Loucy (cell line): ENCODE measurements around the gene CDK11A.
A peak's percentile ranks its signal among the peaks of the same experiment; 100 is the strongest.
"Not testable (repeated sequence)": the region's sequence is repeated elsewhere in the genome, so short reads cannot be mapped to it uniquely, and the experiment has no call there.

Experiments used
- H2AFZ ChIP-seq: fragments of 200-600 bp; sonication (generic); 2 replicates; pipeline ENCODE4 v1.6.0; 2016; ENCODE audit warnings: antibody characterized with exemption, mild to moderate bottlenecking, low read length, moderate library complexity
- H3F3A ChIP-seq: fragments of 200-600 bp; 2 replicates; pipeline ENCODE4 v1.6.0; 2016; ENCODE audit warnings: antibody characterized with exemption, low read depth, mild to moderate bottlenecking
- H3K27me3 ChIP-seq: fragments of 200-600 bp; sonication (generic); 2 replicates; pipeline ENCODE4 v1.6.1; 2014; ENCODE audit warnings: low read length, mild to moderate bottlenecking; ENCODE audit not compliant: insufficient read depth, poor library complexity, severe bottlenecking
- H3K36me3 ChIP-seq: fragments of 200-600 bp; sonication (generic); 2 replicates; pipeline ENCODE4 v1.6.1; 2016; ENCODE audit warnings: low read length; ENCODE audit not compliant: insufficient read depth
- H3K4me1 ChIP-seq: fragments of 200-600 bp; sonication (generic); 2 replicates; pipeline ENCODE4 v1.5.1; 2014; ENCODE audit warnings: low read length, mild to moderate bottlenecking; ENCODE audit not compliant: insufficient read depth, poor library complexity, severe bottlenecking
- H3K4me2 ChIP-seq: fragments of 200-600 bp; sonication (generic); 2 replicates; pipeline ENCODE4 v1.6.0; 2014; ENCODE audit warnings: antibody characterized with exemption, low read length, low read depth, mild to moderate bottlenecking; ENCODE audit not compliant: poor library complexity, severe bottlenecking
- H3K4me3 ChIP-seq: fragments of 200-600 bp; sonication (generic); 2 replicates; pipeline ENCODE4 v1.5.1; 2014; ENCODE audit warnings: low read length, mild to moderate bottlenecking, mixed read lengths; ENCODE audit not compliant: poor library complexity, severe bottlenecking
- H3K79me2 ChIP-seq: fragments of 200-600 bp; sonication (generic); 2 replicates; pipeline ENCODE4 v1.6.1; 2014; ENCODE audit warnings: low read length; ENCODE audit not compliant: insufficient read depth
- H3K9ac ChIP-seq: fragments of 200-600 bp; sonication (generic); 2 replicates; pipeline ENCODE4 v1.6.0; 2014; ENCODE audit warnings: mild to moderate bottlenecking, low read depth, low read length, moderate library complexity; ENCODE audit not compliant: poor library complexity, severe bottlenecking
- H3K9me2 ChIP-seq: fragments of 200-600 bp; sonication (generic); replicated peaks from 2 replicates; pipeline ENCODE4 v1.6.1; 2016; ENCODE audit warnings: low read depth, low read length, mixed read lengths
- H3K9me3 ChIP-seq: fragments of 200-600 bp; sonication (generic); 2 replicates; pipeline ENCODE4 v1.6.1; 2014; ENCODE audit warnings: mild to moderate bottlenecking, antibody characterized with exemption, low read length, low read depth; ENCODE audit not compliant: insufficient read depth
- H4K20me1 ChIP-seq: fragments of 200-600 bp; sonication (generic); 2 replicates; pipeline ENCODE4 v1.6.0; 2014; ENCODE audit warnings: antibody characterized with exemption, low read length, mild to moderate bottlenecking; ENCODE audit not compliant: insufficient read depth, poor library complexity, severe bottlenecking
- TF ChIP-seq, protein P1 (sequence below): fragments of 200-600 bp; sonication (generic); conservative IDR thresholded peaks from 2 replicates; pipeline ENCODE4 v1.5.1; 2014; ENCODE audit warnings: mild to moderate bottlenecking, antibody characterized with exemption, low read length

Gene CDK11A

GRCh38 chr1:1658583-1659549 is 65.3 kb downstream of the CDK11A start, which contains the start of gene CDK11B:
Gene CDK11B, minus strand, starts transcription at chr1:1659004. Its CDS starts 1,519 bp downstream, at chr1:1657485.
- TF ChIP-seq, protein P1, sequence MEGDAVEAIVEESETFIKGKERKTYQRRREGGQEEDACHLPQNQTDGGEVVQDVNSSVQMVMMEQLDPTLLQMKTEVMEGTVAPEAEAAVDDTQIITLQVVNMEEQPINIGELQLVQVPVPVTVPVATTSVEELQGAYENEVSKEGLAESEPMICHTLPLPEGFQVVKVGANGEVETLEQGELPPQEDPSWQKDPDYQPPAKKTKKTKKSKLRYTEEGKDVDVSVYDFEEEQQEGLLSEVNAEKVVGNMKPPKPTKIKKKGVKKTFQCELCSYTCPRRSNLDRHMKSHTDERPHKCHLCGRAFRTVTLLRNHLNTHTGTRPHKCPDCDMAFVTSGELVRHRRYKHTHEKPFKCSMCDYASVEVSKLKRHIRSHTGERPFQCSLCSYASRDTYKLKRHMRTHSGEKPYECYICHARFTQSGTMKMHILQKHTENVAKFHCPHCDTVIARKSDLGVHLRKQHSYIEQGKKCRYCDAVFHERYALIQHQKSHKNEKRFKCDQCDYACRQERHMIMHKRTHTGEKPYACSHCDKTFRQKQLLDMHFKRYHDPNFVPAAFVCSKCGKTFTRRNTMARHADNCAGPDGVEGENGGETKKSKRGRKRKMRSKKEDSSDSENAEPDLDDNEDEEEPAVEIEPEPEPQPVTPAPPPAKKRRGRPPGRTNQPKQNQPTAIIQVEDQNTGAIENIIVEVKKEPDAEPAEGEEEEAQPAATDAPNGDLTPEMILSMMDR, result 0 out of 2 replicates have a peak, but pooled peaks have one; percentile 19
- not testable (repeated sequence) for H3F3A ChIP-seq, H3K4me1 ChIP-seq, H3K9me2 ChIP-seq, H3K27me3 ChIP-seq, H3K9me3 ChIP-seq, H4K20me1 ChIP-seq
- Histone ChIP-seq H3K4me3 (peak within 1 kb of the TSS; percentile 78), H3K79me2 (peaks cover 16% of the 10 kb centered on the region; the same call in 1 of the 2 replicates), H3K9ac (peak within 1 kb of the TSS; percentile 68), H2AFZ (peak within 1 kb of the TSS; percentile 73; the same call in 1 of the 2 replicates), H3K36me3 (peaks cover 10% of the 10 kb centered on the region; the same call in 1 of the 2 replicates), H3K4me2 (peak within 1 kb of the TSS; percentile 59)
